NCI-H1436 treated with DMSO at 0.1 percent for 48 hours (cell line): ENCODE measurements around the gene WWOX.

ENCODE experiments used
- DNase-seq: peaks from one replicate; lab custom pipeline; 2025; lab: John Stamatoyannopoulos, UW

Gene WWOX

DNA sequence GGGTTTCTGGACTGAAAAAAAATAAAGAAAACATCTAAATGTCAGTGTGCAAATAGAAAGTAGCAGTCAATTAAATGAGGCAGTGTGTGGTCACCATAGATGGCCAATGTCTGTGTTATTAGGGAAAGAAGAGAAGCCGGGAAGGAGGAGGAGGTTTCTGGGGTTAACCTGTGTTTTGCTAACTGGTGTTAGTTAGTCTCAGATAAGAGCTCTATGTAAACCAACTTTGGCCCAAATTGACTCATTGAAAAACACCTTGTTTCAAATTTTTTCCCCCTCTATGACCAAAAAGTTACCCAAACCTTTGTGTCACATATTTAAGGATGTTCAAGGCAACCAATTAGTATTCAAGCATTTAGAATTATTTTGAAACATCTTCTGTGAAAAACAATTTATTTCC, 970.2 kb downstream of the WWOX start:
- no peak for DNase-seq

DNA sequence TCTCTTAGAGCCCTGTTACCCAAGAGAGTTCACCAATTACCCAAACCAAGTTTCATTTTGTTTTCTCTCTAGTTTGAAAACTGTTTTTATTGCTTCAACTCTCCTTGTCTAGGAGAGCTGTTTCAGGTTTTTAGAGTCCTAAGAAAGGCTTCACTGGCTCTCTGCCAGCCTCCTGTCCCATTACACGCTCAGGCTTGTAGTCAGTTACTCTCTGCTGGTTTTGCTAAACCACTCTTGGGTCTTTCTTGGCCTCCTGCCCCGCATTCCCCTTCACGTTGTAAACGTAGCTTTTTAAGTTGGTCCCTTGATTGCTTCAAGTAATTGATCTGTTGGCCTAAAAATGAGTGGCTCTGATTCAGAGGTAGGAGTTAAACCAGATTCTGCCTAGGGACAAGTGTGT, 972.0 kb downstream of the WWOX start:
- no peak for DNase-seq

DNA sequence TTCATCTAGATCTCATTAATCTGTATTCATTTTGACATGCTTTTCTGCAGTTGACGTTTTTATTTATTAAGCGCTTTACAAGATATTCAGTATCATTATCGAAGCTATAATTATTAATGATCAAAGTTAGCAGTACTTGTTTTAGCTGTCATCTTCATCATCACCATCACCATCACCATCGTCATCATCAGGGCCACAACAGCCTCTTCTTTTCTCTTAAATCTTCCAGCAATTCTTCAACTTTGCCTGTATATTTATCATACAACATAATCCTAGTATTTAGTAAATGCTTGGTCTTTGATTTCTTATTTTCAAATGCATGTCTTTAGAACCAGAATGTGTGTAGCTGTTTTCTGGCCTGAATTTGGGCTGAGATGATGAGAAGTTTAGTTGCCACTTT, 973.1 kb downstream of the WWOX start:
- DNase-seq = no peak

- DNase-seq = no peak
These were observed 974.1 kb downstream of the WWOX start for GRCh38 chr16:79073566-79073965.

DNA sequence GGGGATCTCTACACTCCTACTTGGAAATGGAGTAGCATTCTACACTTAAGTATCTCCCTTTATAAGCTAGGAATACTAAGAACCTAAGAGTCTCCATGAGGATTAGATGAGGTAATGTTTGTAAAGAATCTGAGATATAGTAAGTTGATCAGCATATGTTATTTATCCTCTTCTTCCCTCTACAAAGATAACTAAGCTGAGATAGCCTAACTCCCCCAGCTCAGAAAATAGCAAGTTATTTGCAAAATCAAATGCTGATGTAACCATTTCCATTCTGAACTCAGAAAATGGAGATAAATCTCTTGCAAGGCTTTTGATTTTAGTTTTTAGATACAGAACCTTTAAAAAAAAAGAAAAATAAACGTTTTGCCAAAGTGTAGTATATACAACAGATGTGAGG, 975.1 kb downstream of the WWOX start:
- no peak for DNase-seq

GRCh38 chr16:79074951-79075350, 975.5 kb downstream of the WWOX start:
- DNase-seq = no peak

DNA sequence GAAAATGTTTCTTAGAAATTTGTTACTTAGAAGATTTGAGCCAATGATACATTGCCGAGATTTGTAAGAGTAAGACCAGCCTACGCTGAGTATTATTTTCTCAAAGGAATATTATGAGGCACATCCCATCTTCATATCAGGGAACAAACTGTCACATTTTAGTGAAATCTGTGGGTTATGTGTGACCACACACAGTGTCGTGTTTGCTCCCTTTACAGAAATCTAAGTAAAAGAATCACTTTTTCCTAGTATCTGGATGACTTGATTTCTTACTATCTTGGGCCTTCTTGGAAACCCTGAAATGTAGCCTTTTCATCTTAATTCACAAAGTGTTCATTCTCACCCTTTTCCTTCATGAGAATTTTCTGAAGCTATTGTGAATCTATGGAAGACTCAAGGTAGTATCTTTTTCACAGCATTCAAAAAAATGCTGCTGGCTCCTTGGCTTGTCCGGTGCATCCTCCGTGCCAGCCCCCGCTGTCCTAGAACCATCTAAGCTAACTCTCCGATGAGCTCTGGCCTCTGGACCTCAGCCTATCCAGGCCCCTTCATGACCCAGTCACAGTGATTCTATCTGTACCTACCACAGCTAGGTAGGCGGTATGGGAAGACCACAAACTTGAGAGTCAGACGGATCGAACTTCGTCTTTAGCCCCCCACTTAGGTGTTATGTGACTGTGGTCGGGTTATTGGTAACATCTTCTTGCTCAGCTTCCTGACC, 976.8 kb downstream of the WWOX start:
- DNase-seq = no peak

DNA sequence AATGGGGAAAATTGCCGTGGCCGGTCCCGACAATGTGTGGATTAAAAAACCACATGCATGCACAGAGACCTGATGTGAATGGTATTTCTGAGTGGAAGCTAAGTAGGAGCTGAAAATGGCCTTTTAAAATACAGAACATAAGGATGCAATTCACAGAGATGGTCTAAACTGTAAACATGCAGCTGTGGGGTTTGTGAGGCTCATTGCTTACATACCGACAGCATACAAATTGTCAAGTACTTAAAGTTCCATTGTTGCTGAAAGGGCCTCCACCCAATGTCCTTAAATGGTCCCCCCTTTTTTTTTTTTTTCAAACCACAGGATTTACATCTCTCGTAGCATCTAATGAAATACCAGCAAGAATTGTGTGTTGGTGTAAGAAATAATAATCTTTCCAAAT, 977.9 kb downstream of the WWOX start:
- no peak for DNase-seq

DNA sequence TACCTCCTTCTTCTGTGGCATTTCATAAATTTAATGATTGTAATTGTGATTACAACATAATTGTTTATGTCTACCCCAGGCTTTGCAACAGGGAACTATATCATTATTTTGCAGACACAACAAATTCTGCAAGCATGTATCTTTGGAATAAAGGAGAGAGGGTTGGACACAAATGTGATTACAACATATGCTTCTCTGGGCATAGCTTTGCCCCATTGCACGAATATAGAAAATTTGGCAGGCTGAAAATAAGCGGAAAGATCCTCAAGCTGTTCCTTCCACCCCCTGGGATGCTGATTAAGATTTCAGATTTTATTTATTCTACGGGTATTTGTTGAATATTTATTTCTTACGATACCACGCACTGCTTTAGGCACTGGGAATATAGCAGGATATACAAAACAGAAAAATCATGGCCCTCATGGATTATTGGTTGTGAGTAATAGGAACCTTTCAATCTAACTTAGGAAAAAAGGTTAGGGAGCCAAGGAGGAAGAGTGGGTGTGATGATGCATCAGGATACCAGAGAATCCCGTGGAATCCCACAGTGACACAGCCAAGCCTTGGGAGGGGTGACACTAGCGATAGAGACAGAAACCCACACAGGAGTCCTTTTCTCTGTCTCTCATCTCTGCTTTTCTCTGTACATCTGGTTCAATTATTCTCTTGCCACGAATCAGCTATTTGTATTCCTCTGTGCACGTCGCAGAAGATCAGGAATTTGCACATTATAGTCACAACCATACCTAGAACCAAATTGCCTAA, 980.4 kb downstream of the WWOX start:
- no peak for DNase-seq

DNA sequence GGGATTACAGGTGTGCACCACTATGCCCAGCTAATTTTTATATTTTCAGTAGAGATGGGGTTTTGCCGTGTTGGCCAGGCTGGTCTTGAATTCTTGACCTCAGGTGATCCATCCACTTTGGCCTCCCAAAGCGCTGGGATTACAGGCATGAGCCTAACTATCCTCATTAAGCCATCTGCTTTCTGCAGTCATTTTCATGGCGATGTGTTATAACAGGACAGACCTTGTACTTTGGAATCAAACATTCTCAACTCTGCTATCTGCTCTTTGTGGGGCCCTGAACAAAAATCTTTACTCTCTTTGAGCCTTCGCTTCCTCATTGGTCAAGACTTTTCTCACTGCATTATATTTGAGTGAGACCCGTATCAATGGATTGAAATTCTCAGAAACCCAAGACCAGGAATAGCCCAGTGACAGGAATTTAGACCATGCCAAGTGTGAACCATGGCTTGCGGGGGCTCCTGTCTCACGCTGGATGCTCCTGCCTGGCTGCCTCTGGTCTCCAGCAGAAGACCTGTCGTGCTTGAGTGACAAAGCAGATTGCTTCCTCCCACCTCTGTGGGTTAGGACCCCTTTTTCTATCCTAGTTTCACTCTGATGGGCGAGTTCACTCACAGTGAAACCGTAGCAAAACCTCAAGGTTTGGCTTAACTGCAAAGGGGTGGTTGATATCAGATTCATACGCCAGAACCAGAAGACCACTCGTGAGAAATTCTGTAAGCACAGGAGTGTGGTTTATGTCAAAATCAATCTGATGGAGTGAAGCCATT, 982.0 kb downstream of the WWOX start:
- no peak for DNase-seq

- no peak for DNase-seq
These were observed 983.5 kb downstream of the WWOX start for GRCh38 chr16:79082970-79083369.

DNA sequence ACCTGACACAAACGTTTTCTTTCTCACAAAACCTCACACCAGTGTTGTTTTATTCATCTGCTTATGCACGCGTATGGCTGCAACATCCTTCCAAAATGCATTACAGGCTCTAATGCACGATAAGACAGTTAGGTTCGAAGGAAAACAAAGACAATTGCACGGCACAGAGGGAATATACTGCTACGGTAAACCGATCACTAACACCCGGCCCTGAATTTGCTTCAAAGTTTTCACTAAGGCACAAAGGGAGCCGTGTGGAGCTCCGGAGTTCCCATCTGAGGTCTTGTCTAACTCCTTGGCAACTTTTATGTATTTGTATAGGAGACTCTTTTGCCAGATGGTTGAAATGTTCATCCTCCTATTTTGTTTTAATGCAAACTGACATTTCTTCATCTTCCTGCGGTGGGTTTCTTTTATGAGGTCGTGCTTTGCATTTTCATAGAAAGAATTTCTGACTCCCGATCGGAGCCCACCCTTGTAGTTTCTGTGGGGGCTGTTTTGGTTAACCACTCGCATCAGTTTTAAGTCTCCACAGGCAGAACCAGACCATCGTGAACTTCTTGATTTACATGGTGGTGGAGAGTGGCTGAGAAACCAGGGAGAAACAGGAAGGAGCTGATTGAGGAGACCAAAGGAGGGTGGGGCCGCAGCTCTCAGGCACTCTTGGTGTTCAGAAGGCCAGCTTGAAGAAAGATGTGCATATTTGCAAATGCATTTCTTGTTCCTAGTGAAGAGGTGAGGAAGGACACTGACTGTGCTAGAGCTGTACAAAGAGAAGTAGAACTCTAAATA, 984.2 kb downstream of the WWOX start:
- DNase-seq = no peak

GRCh38 chr16:79088971-79089370, 989.5 kb downstream of the WWOX start:
- DNase-seq = no peak

- no peak for DNase-seq
These were observed 990.4 kb downstream of the WWOX start for GRCh38 chr16:79089735-79090284.

- DNase-seq = no peak
These were observed 991.5 kb downstream of the WWOX start for GRCh38 chr16:79090966-79091365.

DNA sequence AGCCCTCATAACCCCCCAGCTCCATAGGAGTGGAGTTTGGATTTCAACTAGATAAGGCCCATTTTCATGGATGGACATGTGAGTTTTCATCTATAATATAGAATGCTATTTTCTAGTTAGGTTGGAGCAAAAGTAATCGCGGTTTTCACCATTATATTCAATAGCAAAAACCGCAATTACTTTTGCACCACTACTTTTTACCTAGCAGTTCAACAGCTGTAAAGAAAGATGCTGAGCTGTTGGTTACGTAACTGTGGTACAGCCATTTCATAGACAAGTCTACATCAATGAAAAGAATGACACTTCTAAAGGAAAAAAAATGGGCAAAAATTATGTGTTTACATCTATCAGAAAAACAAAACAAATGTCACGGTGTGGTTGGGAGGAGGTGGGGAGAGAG, 993.4 kb downstream of the WWOX start:
- no peak for DNase-seq

DNA sequence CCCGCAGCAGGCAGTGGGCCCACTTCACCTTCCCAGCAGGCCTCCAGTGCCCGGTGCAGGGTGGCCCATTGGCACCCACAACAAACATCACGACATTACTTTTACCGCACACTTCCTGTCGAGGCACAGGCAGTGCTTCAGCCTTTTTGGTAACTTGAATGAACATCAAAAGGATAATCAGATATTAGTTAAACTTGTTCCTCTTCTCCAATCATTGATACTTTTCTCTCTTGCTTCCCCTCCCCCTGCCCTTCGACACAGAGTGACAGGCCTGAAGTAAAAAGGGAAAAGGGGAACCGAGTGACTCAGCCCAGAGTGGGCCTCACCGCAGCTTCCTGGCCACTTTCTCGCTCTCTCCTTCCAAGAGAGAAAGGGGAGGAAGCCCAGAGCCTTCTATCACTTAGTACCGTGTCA, 994.1 kb downstream of the WWOX start:
- no peak for DNase-seq

GRCh38 chr16:79096246-79096645, 996.8 kb downstream of the WWOX start:
- no peak for DNase-seq

DNA sequence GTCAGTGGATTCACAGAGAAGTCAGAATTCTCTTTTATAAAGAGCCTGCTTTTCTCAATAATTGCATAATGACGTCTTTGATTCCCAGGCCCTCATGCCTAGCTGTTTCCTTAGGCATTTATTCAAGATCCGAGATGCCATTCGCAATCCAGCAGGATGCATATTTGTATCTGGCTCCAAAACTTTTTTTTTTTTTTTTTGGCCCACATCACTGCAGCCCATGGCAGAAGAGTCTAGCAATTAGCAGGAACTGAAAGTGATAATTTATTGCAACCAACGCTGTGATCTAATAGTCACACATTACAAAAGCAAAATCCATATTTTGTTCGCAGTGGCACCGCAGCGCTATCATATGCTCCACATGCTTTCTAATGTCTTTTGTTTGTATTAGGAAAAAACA, 997.7 kb downstream of the WWOX start:
- no peak for DNase-seq

GRCh38 chr16:79097771-79098170, 998.3 kb downstream of the WWOX start:
- DNase-seq = no peak

DNA sequence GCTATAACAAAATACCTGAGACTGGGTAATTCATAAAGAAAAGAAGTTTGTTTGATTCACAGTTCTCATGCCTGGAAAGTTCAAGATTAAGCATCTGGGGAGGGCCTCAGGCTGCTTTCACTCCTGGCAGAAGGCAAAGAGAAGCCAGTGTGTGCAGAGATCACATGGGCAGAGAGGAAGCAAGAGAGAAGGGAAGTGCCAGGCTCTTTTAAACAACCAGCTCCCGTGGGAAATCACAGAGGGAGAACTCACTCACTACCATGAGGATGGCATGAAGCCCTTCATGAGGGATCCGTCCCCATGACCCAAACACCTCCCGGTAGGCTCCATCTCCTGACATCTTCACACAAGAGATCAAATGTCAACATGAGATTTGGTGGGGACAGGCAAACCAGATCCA, 999.5 kb downstream of the WWOX start:
- no peak for DNase-seq

GRCh38 chr16:79099716-79100115, 1000.3 kb downstream of the WWOX start:
- DNase-seq = no peak
